ENCODE measurements around the gene AKAP17A. TPM values are rescaled to one million over a fixed set of nuclear protein-coding genes. Genes with fewer than 3 reads are reported as not detected.

AKAP17A gene
- total and polyA plus RNA-seq, 2 of the 13 experiments (the other 11 are each of a cell fraction or from before 2014, with no cell fraction given): 20.5 to 26.5 TPM

GRCh38 chrX:1584237-1585011, 7.0 kb upstream of the AKAP17A start:
- FAIRE-seq: no peak
- in situ Hi-C loops (cut with HindIII; ENCODE audit: extremely low pct_ligation_motif_present, low pct_unique_long_range_greater_than_20kb): loop anchor here (5.0 kb wide), 1 partner anchor 117 kb away; no protein-coding TSS in a partner anchor
- no peak overlapping the region for H3K4me3 ChIP-seq (replicated peaks in 1 of 3; ENCODE audit: insufficient read depth in 1 of 3, low read depth in 2 of 3, low read length in 3 of 3)
- BruUV-seq (replicated peaks): no TSS peak
- no peak overlapping the region for H3K9ac ChIP-seq (ENCODE audit: insufficient read depth, low read depth, low read length)
- 43% methylated on average over 8 of the region's 8 CpGs for WGBS (ENCODE audit: low lambda C conversion rate)
- POLR2A ChIA-PET: no interaction called here
- DNase-seq (ENCODE audit: low spot score): no peak
- no peak overlapping the region for H2AFZ ChIP-seq (ENCODE audit: low read length)
- no peaks in the 10 kb centered on the region for H3K36me3 ChIP-seq (replicated peaks in 1 of 2; ENCODE audit: control insufficient read depth in 1 of 2, insufficient read depth in 2 of 2, low read length in 2 of 2)
- TF ChIP-seq ETV5 (CRISPR knock-in tag; IDR thresholded peaks at IDR 0.05; ENCODE audit: borderline replicate concordance) (no peak), ZNF121 (CRISPR knock-in tag; IDR thresholded peaks at IDR 0.05) (peak; percentile 66), FOXA1 (IDR thresholded peaks at IDR 0.05) (no peak), FOXA1 (CRISPR knock-in tag; IDR thresholded peaks at IDR 0.05) (no peak), EED (CRISPR knock-in tag; IDR thresholded peaks at IDR 0.05) (no peak), PAF1 (CRISPR knock-in tag; IDR thresholded peaks at IDR 0.05) (no peak), SMAD3 (CRISPR knock-in tag; IDR thresholded peaks at IDR 0.05) (no peak)
- CTCF ChIA-PET (ENCODE audit: low intra/inter-chr PET ratio, low total read pairs): no interaction called here
- H4K20me1 ChIP-seq (ENCODE audit: insufficient read depth, low read length): no peaks in the 10 kb centered on the region
- H3K27ac ChIP-seq (ENCODE audit: extremely low read length, insufficient read depth, low read length): no peak overlapping the region
- intact Hi-C loops (cut with micrococcal nuclease; ENCODE audit: unreplicated experiment): loop anchor here (10.0 kb wide), 1 partner anchor 50 kb away; the partner anchor contains the start of gene P2RY8
- no peaks in the 10 kb centered on the region for H3K79me2 ChIP-seq (ENCODE audit: insufficient read depth, low read length)
- H3K4me1 ChIP-seq (ENCODE audit: insufficient read depth, low read length): peaks cover 10% of the 10 kb centered on the region
- no peak overlapping the region for H3K4me2 ChIP-seq (ENCODE audit: low read depth, low read length)
- H3K27me3 ChIP-seq (ENCODE audit: control insufficient read depth in 1 of 2, insufficient read depth in 2 of 2, low read length in 2 of 2): no peaks in the 10 kb centered on the region
- ATAC-seq: no peak
- H3K9me3 ChIP-seq (ENCODE audit: low read length): no peaks in the 10 kb centered on the region

DNA sequence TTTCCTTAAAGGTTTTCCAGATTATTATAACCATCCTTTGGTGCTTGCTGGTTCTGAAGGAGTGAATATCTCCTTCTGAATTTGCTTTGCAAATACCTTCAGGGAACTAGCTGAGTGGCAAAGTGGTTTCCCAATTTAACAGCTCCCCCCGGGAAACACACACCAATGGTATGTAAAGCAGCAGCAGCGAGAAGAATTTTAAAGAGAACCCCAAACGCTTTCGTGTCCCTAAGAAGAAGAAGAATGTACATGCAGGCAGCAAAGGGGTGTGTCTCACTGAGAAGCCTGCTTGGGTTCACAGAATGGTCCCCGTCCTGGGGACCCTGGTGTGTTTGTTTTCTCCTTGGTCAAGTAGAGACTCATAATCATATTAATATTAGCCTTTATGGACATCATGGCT, 4.2 kb upstream of the AKAP17A start:
- H2AFZ ChIP-seq (ENCODE audit: low read length): no peak overlapping the region
- no peak overlapping the region; the same call in 1 of the 2 replicates for H3K4me2 ChIP-seq (ENCODE audit: low read depth, low read length)
- BruUV-seq (replicated peaks): no TSS peak
- H3K4me3 ChIP-seq (replicated peaks in 1 of 3; ENCODE audit: insufficient read depth in 1 of 3, low read depth in 2 of 3, low read length in 3 of 3): no peak overlapping the region
- TF ChIP-seq PCBP1 (IDR thresholded peaks at IDR 0.05; ENCODE audit: borderline replicate concordance, low read depth, low read length) (0 out of 2 replicates have a peak, but pooled peaks have one; percentile 37), ZNF703 (CRISPR knock-in tag; IDR thresholded peaks at IDR 0.05; ENCODE audit: borderline replicate concordance) (no peak), GFI1 (CRISPR knock-in tag; IDR thresholded peaks at IDR 0.05; ENCODE audit: borderline replicate concordance) (no peak), HNRNPK (IDR thresholded peaks at IDR 0.05; ENCODE audit: low read depth, low read length, poor library complexity, severe bottlenecking) (peak; percentile 87)
- intact Hi-C loops (cut with micrococcal nuclease; ENCODE audit: unreplicated experiment) (loop anchor here (10.0 kb wide), 1 partner anchor 52 kb away; the partner anchor contains the start of gene P2RY8), in situ Hi-C loops (cut with HindIII; ENCODE audit: extremely low pct_ligation_motif_present, low pct_unique_long_range_greater_than_20kb) (no loop called here)
- H4K20me1 ChIP-seq (ENCODE audit: insufficient read depth, low read length): peaks cover 3% of the 10 kb centered on the region; the same call in 1 of the 2 replicates
- no peaks in the 10 kb centered on the region; a peak in 1 of 5 replicates for H3K27me3 ChIP-seq (ENCODE audit: control insufficient read depth in 1 of 2, insufficient read depth in 2 of 2, low read length in 2 of 2)
- peaks cover 22% of the 10 kb centered on the region for H3K4me1 ChIP-seq (ENCODE audit: insufficient read depth, low read length)
- H3K36me3 ChIP-seq (replicated peaks in 1 of 2; ENCODE audit: control insufficient read depth in 1 of 2, insufficient read depth in 2 of 2, low read length in 2 of 2): no peaks in the 10 kb centered on the region
- FAIRE-seq: no peak
- no peak for ATAC-seq
- CTCF ChIA-PET (ENCODE audit: low intra/inter-chr PET ratio, low total read pairs): no interaction called here
- no peaks in the 10 kb centered on the region for H3K9me3 ChIP-seq (ENCODE audit: low read length)
- POLR2A ChIA-PET: no interaction called here
- DNase-seq (ENCODE audit: low spot score): no peak
- H3K27ac ChIP-seq (ENCODE audit: extremely low read length, insufficient read depth, low read length): no peak overlapping the region
- no peak overlapping the region for H3K9ac ChIP-seq (ENCODE audit: insufficient read depth, low read depth, low read length)
- peaks cover 4% of the 10 kb centered on the region for H3K79me2 ChIP-seq (ENCODE audit: insufficient read depth, low read length)
- 13% methylated on average over 5 of the region's 5 CpGs for WGBS (ENCODE audit: low lambda C conversion rate)

Data from HepG2 (cell line).